ENCODE data around the gene BRIP1.
"Not testable (repeated sequence)": the region's sequence is repeated elsewhere in the genome, so short reads cannot be mapped to it uniquely, and the experiment has no call there.

The BRIP1 gene

DNA sequence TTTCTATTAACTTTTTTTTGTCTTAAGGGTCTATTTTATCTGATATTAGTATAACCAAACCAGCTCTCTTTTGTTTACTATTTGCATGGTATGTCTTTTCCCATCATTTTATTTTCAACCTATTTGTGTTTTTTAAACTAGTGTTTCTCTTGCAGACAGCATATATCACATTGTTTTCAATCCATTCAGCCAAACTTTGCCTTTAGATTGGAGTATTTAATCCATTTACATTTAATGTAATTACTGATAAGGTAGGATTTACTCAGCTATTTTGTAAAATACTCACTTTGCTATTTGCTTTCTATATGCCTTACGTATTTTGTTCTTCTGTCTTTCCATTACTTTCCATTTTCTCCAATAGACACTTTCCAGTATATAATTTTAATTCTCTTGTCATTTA lies 164.3 kb downstream of the BRIP1 start:
- no peak for DNase-seq (ENCODE audit: low spot score)

DNA sequence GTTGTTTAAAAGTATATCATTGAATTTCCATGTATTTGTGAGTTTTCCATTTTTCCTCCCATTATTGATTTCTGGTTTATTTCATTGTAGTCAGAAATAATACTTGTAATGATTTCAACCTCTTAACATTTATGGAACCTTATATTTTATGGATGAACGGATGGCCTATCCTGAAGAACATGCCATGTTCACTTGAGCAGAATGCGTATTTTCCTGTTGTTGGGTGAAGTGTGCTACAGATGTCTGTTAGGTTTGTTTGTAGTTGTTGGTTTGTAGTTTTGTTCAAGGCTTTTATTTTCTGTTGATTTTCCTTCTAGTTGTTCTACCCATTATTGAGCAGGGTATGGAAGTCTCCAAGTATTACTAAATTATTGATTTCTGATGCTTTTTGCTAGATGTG lies 165.1 kb downstream of the BRIP1 start:
- DNase-seq (ENCODE audit: low spot score), result no peak

DNA sequence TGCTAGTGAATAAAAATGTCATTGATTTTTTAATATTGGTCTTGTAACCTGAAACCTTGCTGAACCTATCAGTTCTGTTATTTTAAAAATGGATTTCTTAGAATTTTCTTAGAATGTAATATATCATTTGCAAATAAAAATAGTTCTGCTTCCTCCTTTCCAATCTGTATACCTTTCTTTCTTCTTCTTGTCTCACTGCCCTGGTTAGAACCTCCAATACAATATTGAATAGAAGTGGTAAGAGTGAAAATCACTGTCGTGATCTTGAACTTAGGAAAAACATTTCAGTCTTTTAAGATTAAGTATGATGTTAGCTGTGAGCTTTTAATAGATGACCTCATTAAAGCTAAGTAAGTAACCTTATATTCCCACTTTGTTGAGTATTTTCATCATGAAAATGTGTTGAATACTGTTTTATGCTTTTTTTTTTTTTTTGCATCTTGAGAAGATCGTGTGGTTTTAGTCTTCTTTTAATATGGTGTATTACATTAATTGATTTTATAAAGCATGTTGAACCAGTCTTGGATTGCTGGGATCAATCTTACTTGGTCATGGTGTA lies 167.5 kb downstream of the BRIP1 start:
- DNase-seq (ENCODE audit: low spot score), result no peak

DNA sequence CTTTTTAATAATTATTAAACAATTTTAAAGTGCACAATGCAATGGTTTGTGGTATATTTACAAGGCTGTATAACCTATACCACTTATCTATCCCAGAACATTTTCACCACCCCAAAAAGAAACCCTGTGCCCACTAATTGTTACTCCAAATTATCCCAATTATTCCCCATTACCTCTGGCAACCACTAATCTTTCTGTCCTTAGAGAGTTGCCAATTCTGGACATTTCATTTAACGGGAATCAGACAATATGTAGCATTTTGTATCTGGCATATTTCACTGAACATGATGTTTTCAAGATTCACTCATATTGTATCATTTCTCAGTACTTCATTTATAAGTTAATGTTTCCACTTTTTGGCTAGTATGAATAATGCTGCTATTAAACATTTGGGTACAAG lies 169.2 kb downstream of the BRIP1 start:
- no peak for DNase-seq (ENCODE audit: low spot score)

DNA sequence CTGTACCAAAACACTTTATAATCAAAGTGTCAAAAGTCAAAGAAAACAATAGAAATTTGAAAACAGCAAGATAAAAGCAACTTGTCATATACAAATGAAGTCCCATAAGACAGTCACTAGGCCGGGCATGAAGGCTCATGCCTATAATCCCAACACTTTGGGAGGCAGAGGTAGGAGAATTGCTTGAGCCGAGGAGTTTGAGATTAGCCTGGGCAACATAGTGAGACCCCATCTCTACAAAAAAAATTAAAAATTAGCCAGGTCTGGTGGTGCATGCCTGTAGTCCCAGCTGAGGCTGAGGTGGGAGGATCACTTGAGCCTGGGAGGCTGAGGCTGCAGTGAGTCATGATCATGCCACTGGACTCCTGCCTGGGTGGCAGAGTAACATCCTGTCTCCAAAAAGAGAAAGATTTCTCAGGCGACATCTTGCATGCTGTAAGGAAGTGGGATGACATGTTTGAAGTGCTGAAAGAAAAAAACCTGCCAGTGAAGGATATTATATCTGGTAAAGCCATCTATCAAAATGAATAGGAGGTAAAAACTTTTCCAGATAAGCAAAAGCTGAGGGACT lies 173.6 kb downstream of the BRIP1 start:
- DNase-seq (ENCODE audit: low spot score), result no peak

DNA sequence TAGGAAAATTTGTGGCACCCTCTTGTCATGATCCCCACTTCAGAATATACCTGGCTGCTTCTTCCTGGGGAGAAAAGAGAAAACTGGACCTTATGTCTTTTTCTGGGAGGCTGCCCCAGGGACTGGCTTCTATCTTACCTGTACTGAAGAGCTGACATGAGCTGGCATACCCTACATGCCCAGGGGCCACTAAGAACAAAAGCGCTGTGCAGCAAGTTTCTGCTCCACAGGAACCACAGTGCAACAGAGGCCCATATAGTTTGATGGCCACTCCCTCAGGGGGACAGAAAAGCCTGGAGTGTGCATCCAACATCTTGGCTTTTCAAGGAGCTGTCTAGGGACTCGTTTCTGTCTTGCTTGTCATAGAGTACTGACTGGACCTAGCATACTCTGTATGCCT lies 175.6 kb downstream of the BRIP1 start:
- no peak for DNase-seq (ENCODE audit: low spot score)

DNA sequence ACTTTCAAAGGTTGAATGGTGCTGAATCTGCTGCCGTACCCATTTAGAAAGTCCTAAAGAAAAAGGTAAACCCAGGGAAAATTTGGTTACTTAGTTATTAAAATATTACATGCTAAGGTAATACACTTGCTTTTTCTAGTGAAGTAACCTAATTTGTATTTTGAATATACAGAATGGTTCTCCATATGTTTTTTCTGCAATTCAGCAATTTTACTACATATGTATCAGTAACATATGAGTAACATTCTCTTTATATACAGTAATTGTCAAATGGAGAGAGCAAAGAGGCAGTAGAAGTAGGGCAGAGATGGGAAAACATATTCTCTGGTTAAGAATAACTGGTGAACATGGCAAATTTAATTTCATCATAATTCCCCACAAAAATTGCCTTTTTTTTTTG lies 177.2 kb downstream of the BRIP1 start:
- no peak for DNase-seq (ENCODE audit: low spot score)

DNA sequence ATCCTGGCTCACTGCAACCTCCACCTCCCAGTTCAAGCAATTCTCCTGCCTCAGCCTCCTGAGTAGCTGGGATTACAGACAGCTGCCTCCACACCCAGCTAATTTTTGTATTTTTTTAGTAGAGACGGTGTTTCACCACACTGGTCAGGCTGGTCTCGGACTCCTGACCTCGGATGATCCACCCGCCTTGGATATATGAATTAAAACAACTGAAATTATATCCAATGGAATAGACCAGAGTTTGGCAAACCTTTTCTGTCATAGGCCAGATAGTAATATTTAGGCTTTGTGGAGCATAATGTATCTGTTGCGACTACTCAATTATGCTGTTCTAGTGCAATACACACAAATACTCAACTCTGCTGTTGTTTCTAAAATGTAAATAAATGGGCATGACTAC lies 178.5 kb downstream of the BRIP1 start:
- DNase-seq (ENCODE audit: low spot score), result no peak

DNA sequence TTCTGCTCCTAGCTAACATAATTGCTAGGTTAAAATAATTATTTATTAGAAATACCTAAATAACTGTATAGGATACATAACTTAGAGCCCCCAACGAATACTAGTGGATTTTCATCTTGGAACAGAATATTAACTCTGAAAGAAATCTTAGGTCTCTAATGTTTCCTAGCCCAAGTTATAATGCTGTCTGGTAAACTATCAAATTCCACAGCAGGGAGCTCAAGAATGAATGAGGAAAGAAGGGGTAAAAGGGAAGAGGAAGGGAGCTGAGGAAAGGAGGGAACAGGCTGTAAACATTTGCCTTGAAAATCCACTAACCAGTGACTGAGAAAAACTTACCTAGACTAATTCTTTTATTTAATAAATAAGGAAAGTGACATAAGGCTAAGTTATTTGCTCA lies 179.2 kb downstream of the BRIP1 start:
- no peak for DNase-seq (ENCODE audit: low spot score)

DNA sequence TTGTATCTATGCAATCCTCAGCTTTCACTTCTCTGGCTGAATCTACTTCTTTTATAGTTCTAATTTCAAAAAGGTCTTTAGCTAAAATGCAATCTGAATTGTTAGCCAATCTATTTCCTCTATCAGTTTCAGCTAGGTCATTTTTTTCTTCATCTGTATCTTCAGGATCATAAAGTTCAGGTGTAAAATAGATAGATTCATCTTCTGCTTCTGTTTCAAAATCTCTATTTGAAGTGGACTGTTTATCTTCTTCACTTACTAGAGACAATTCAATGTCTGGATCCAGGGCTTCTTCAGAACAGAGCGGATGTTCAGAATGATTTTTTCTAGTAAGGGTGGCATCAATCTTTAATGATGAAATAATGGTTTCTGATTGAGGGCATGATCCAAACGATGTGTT lies 179.9 kb downstream of the BRIP1 start:
- no peak for DNase-seq (ENCODE audit: low spot score)

DNA sequence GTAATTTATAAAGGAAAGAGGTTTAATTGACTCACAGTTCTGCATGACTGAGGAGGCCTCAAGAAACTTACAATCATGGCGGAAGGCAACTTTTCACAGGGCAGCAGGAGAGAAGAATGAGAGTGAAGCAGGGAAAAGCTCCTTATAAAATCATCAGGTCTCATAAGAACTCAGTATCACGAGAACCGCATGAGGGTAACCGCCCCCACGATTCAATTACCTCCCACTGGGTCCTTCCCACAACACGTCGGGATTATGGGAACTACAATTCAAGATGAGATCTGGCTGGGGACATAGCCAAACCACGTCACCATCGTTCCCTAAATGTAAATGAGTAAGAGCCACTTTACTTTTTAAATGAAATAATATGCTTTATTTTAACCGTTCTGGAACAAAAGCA lies 182.4 kb downstream of the BRIP1 start:
- DNase-seq (ENCODE audit: low spot score), result no peak

DNA sequence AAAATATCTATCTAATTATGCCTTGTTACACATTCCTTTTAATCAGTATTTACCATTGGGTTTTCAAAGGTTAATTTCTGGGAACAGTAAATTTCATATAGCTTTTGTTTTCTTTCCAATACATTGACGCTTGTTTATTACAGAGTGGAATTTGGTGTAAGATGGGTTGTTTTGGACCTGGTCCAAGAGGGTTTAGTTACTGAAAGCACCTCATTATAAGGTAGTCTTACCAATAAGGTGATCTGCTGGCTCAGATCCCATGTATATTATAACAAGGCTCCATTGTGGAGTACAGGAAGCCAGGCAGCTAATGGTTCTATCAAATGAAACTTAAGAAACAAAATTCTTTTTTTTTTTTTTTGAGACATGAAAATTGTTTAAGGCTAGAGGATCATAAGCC lies 185.0 kb downstream of the BRIP1 start:
- no peak for DNase-seq (ENCODE audit: low spot score)

DNA sequence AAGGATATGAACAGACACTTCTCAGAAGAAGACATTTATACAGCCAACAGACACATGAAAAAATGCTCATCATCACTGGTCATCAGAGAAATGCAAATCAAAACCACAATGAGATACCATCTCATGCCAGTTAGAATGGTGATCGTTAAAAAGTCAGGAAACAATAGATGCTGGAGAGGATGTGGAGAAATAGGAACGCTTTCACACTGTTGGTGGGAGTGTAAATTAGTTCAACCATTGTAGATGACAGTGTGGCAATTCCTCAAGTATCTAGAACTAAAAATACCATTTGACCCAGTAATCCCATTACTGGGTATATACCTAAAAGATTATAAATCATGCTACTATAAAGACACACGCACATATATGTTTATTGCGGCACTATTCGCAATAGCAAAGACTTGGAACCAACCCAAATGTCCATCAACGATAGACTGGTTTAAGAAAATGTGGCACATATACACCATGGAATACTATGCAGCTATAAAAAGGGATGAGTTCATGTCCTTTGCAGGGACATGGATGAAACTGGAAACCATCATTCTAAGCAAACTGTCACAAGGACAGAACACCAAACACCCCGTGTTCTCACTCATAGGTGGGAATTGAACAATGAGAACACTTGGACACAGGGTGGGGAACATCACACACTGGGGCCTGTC lies 186.0 kb downstream of the BRIP1 start:
- not testable (repeated sequence) for DNase-seq (ENCODE audit: low spot score)

DNA sequence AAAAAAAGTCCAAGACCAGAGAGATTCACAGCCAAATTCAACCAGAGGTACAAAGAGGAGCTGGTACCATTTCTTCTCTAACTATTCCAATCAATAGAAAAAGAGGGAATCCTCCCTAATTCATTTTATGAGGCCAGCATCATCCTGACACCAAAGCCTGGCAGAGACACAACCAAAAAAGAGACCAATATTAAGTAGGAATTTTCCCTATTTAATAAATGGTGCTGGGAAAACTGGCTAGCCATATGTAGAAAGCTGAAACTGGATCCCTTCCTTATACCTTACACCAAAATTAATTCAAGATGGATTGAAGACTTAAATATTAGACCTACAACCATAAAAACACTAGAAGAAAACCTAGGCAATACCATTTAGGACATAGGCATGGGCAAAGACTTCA lies 186.8 kb downstream of the BRIP1 start:
- DNase-seq (ENCODE audit: low spot score), result not testable (repeated sequence)

DNA sequence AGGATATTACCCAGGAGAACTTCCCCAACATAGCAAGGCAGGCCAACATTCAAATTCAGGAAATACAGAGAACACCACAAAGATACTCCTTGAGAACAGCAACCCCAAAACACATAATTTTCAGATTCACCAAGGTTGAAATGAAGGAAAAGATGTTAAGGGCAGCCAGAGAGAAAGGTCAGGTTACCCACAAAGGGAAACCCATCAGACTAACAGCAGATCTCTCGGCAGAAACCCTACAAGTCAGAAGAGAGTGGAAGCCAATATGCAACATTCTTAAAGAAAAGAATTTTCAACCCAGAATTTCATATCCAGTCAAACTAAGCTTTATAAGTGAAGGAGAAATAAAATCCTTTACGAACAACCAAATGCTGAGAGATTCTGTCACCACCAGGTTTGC lies 188.7 kb downstream of the BRIP1 start:
- DNase-seq (ENCODE audit: low spot score), result not testable (repeated sequence)

DNA sequence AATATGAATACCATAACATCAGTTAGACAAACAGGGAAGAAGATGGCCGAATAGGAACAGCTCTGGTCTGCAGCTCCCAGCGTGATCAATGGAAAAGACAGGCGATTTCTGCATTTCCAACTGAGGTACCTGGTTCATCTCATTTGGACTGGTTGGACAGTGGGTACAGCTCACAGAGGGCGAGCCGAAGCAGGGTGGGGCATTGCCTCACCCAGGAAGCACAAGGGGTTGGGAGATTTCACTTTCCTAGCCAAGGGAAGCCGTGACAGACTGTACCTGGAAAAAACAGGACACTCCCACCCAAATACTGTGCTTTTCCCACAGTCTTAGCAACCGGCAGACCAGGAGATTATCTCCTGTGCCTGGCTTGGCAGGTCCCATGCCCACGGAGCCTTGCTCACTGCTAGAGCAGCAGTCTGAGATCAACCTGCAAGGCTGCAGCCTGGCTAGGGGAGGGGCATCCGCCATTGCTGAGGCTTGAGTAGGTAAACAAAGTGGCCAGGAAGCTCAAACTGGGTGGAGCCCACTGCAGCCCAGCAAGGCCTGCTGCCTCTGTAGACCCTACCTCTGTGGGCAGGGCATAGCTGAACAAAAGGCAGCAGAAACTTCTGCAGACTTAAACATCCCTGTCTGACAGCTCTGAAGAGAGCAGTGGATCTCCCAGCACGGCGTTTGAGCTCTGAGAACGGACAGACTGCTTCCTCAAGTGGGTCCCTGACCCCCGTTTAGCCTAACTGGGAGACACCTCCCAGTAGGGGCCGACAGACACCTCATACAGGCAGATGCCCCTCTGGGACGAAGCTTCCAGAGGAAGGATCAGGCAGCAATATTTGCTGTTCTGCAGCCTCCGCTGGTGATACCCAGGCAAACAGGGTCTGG lies 190.1 kb downstream of the BRIP1 start:
- not testable (repeated sequence) for DNase-seq (ENCODE audit: low spot score)

DNA sequence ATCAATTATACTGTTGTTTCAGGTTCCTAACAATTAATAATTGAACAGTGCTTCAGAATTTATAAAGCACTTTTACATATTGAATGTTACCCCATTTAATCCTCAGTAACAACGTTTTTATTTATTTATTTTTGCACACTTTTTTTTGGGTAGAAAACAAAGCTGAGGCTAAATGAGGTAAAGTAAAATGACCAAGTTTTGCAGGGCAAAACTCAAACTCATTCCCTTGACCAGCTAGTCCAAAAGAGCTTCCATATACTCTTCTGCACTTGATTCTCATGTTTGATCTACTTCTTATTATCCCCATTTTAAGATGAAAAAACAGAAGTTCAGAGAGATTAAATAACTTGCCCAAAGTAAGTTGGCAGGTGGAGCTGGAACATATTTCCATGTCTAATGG lies 191.2 kb downstream of the BRIP1 start:
- DNase-seq (ENCODE audit: low spot score), result no peak

DNA sequence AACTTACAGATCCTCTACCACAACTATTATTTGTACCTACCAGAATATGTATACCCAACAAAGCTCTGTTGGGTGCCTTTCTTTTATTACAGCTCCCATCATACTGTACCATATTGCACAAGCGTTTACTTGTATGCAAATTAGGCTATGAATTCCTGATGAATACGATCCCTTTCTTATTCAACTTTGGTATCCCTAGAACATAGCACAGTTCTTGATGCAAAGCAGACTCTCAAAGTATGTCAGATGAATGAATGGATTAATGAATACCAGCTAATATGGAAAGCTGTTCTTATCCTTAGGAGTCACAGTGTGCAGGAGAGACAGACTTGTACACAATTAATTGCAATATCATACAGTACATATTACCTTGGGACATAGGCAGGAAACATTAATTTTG lies 192.6 kb downstream of the BRIP1 start:
- no peak for DNase-seq (ENCODE audit: low spot score)

DNA sequence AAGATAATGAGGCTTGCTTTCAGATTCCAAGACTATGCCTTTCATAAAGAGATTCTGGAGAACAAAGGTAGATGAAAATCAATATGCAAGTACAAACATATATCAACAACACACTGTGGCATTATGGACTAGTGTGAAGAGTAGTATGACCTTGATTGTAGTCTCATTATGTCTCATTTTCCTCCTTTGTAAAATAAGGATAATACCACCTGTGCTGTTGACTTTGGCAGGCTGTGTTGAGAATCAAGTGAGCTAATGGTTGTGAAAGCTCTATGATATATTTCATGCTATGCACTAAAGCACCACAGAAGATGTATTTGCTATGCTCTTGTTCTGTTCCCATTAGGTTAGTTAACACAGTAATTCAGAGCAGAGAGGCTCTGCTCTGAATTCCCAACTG lies 193.8 kb downstream of the BRIP1 start:
- DNase-seq (ENCODE audit: low spot score), result no peak

DNA sequence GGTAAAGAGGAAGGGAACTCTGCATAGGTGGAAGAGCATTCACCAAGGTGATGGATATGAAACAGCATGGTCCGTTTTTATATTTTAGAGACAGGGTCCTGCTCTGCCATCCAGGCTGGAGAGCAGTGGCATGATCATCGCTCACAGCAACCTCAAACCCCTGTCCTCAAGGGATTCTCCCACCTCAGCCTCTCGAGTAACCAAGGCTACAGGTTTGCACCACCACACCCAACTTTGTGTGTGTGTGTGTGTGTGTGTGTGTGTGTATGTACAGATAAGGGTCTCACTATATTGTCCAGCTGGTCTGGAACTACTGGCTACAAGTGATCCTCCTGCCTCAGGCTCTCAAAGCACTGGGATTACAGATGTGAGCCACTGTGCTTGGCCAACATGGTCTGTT lies 194.8 kb downstream of the BRIP1 start:
- no peak for DNase-seq (ENCODE audit: low spot score)

DNA sequence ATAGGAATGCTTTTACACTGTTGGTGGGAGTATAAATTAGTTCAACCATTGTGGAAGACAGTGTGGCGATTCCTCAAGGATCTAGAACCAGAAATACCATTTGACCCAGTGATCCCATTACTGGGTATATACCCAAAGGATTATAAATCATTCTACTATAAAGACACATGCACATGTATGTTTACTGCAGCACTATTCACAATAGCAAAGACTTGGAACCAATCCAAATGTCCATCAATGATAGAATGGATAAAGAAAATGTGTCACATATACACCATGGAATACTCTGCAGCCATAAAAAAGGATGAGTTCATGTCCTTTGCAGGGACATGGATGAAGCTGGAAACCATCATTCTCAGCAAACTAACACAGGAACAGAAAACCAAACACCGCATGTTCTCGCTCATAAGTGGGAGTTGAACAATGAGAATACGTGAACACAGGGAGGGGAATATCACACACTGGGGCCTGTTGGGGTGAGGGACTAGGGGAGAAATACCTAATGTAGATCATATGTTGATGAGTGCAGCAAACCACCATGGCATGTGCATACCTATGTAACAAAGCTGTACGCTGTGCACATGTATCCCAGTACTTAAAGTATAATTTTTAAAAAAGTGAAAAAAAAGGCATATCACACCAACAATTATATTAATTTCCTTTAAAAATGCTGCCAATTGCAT lies 196.8 kb downstream of the BRIP1 start:
- not testable (repeated sequence) for DNase-seq (ENCODE audit: low spot score)

DNA sequence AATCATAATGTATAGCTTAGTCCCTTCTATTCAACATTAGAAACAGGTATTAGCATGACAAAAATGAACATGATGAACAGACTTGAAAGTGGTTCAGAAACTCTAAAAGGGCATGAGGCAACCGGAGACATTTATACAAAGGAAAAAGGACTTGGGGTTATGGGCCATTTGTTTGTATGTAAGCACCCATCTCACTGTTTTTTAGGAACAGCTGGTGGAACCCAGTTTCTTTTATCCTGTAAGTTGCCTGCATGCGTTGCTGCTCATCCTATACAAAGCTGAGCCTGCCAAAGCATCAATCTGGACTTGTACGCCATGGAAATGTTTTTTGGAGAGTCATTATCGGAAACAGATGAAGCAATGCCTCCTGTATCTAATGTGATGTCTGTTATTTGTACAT lies 200.0 kb downstream of the BRIP1 start:
- no peak for DNase-seq (ENCODE audit: low spot score)

Data from hepatic stellate cell (primary cell).